ENCODE results near the gene LGALS8. TPM values are rescaled to one million over a fixed set of nuclear protein-coding genes. Genes with fewer than 3 reads are reported as not detected.
"Not testable (repeated sequence)": the region's sequence is repeated elsewhere in the genome, so short reads cannot be mapped to it uniquely, and the experiment has no call there.

The LGALS8 gene
- total RNA-seq, 4 donors from 2014 or later: 32.8 to 83.3 (median 51.9) TPM

DNA sequence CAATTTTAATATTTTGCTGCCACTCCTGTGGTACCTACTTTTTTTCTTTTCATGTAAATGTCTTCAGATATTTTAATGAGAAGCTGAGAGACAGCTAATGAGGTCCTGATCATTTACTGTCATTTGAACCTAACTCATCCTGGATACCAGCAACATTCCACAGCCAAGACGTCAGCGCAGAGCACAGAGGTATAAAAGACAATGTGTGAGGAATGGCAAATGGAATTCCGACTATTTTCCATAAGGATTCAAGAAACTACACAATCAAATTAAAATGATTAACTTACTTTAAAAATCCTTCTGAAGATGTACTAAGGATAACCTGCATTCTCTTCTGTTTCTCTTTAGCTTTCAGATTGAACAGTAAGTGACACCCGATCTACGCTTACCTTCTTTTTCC, 41.7 kb downstream of the LGALS8 start:
- TF ChIP-seq EP300 (IDR thresholded peaks at IDR 0.05) (no peak), POLR2AphosphoS5 (IDR thresholded peaks at IDR 0.05) (no peak), POLR2A (IDR thresholded peaks at IDR 0.05; ENCODE audit: low read depth) (no peak)
- TF ChIP-seq, protein P1, sequence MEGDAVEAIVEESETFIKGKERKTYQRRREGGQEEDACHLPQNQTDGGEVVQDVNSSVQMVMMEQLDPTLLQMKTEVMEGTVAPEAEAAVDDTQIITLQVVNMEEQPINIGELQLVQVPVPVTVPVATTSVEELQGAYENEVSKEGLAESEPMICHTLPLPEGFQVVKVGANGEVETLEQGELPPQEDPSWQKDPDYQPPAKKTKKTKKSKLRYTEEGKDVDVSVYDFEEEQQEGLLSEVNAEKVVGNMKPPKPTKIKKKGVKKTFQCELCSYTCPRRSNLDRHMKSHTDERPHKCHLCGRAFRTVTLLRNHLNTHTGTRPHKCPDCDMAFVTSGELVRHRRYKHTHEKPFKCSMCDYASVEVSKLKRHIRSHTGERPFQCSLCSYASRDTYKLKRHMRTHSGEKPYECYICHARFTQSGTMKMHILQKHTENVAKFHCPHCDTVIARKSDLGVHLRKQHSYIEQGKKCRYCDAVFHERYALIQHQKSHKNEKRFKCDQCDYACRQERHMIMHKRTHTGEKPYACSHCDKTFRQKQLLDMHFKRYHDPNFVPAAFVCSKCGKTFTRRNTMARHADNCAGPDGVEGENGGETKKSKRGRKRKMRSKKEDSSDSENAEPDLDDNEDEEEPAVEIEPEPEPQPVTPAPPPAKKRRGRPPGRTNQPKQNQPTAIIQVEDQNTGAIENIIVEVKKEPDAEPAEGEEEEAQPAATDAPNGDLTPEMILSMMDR (IDR thresholded peaks at IDR 0.05): no peak
- 86% methylated on average over 5 of the region's 5 CpGs for WGBS
- DNase-seq (ENCODE audit: extremely low spot score): no peak
- Histone ChIP-seq H3K27ac (replicated peaks in 1 of 4) (no peak overlapping the region), H3K4me1 (no peaks in the 10 kb centered on the region), H3K27me3 (no peaks in the 10 kb centered on the region), H3K4me3 (no peak overlapping the region), H3K9me3 (no peaks in the 10 kb centered on the region), H3K36me3 (peaks cover 61 to 100% (median 81%) of the 10 kb centered on the region in 4 donors)
- intact Hi-C loops (cut with DNase I): no loop called here

DNA sequence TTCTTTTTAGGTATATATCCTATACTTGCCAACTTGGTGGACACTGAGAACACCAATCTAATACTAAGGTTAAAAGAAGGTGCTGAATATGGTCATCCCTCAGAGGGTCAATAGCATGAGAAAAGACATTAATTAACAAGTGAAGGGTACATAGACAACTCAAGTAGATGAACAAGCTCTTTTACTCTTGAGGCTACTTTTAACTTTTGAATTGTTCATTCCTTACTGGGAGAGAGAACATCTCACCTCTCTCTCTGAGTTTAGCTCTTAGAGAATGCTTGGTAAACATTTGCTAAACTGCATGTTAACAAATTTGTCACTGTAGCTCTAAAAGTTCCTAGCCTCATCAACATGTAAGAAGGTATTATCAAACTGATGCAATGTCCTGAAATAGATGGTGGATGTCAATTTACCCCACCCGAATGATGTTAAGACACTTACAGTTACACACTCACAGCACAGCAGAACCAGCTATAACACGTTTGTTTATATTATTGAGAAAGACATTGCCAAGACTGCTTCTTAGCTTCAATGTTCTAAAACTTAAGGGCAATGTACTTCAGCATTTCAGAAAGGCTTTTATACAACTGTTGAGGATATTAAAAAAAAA, 44.6 kb downstream of the LGALS8 start:
- Histone ChIP-seq H3K27ac (replicated peaks in 1 of 4) (no peak overlapping the region), H3K4me3 (no peak overlapping the region), H3K27me3 (no peaks in the 10 kb centered on the region), H3K4me1 (no peaks in the 10 kb centered on the region), H3K36me3 (peaks cover 82 to 100% (median 96%) of the 10 kb centered on the region in 4 donors), H3K9me3 (no peaks in the 10 kb centered on the region)
- intact Hi-C loops (cut with DNase I): no loop called here
- WGBS: 73% methylated on average over 2 of the region's 2 CpGs
- DNase-seq (ENCODE audit: extremely low spot score): no peak
- TF ChIP-seq POLR2AphosphoS5 (IDR thresholded peaks at IDR 0.05) (no peak), POLR2A (IDR thresholded peaks at IDR 0.05; ENCODE audit: low read depth) (no peak), EP300 (IDR thresholded peaks at IDR 0.05) (no peak)
- TF ChIP-seq, protein P1 (IDR thresholded peaks at IDR 0.05): no peak

DNA sequence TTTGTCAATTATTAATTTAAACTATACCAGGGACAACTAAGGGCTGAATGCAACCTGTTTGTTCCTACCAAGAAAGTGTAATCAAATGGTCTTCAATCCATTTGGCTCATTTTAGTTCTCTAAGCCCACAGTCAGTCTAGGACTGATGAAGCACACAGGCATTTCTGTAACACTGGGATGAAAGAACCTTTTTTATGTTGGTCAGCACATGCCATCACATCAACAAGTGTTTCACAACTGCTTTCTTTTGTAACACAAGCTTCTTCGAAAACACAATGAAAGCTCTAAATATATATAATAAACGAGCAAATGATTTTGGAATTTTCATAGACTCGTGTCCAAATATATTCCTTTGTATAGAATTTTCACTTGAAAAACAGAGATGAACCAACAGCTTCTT, 51.7 kb downstream of the LGALS8 start:
- peaks cover 55 to 99% (median 79%) of the 10 kb centered on the region in 4 donors for H3K36me3 ChIP-seq
- intact Hi-C loops (cut with DNase I): no loop called here
- TF ChIP-seq POLR2A (IDR thresholded peaks at IDR 0.05; ENCODE audit: low read depth) (no peak), POLR2AphosphoS5 (IDR thresholded peaks at IDR 0.05) (no peak), EP300 (IDR thresholded peaks at IDR 0.05) (no peak)
- TF ChIP-seq, protein P1 (IDR thresholded peaks at IDR 0.05): no peak
- no peaks in the 10 kb centered on the region for H3K4me1 ChIP-seq
- no peaks in the 10 kb centered on the region for H3K27me3 ChIP-seq
- H3K27ac ChIP-seq (replicated peaks in 1 of 4): no peak overlapping the region
- DNase-seq (ENCODE audit: extremely low spot score): no peak
- no peaks in the 10 kb centered on the region for H3K9me3 ChIP-seq
- no peak overlapping the region for H3K4me3 ChIP-seq
- WGBS: 87% methylated on average over 3 of the region's 3 CpGs

DNA sequence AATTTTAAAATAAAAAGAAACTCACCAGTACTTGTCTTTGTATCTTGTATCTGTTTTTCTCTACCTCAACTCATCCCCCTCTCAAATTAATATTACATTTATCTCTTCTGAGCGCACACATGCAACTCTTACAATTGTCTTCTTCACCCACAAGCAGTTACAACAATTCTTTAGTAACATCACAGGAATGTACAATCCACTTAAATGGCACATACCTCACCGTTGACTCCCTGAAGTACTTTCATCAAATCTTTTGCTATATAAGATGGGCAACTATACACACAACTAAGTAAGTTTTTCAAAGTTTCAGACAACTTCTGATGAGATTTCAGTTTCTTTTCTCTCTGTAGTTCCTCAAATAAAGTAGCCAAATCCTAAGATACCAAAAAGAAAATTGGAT, 52.2 kb downstream of the LGALS8 start:
- intact Hi-C loops (cut with DNase I): no loop called here
- 65% methylated on average over 2 of the region's 2 CpGs for WGBS
- H3K36me3 ChIP-seq: peaks cover 52 to 99% (median 79%) of the 10 kb centered on the region in 4 donors

DNA sequence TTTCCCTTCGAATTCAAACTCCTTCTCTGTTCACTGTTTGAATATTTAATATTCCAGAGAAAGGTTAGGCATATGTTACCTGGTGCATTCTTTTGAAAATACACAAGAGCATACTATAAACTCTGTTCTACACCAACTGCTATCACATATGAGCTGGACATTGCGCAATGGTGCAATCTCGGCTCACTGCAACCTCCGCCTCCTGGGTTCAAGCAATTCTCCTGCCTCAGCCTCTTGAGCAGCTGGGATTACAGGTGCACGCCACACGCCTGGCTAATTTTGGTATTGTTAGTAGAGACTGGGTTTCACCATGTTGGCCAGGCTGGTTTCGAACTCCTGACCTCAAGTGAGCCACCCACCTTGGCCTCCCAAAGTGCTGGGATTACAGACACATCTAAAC, 53.3 kb downstream of the LGALS8 start:
- peaks cover 52 to 99% (median 79%) of the 10 kb centered on the region in 4 donors for H3K36me3 ChIP-seq
- H3K4me3 ChIP-seq; intact Hi-C loops (cut with DNase I); H3K4me1 ChIP-seq; DNase-seq (ENCODE audit: extremely low spot score); H3K27me3 ChIP-seq; H3K27ac ChIP-seq (replicated peaks in 1 of 4); H3K9me3 ChIP-seq: not testable (repeated sequence)
- 91% methylated on average over 7 of the region's 7 CpGs for WGBS

More for the DNA sequence above, 52.2 kb downstream of the LGALS8 start:
- DNase-seq (ENCODE audit: extremely low spot score): no peak
- H3K9me3 ChIP-seq: no peaks in the 10 kb centered on the region
- H3K27ac ChIP-seq (replicated peaks in 1 of 4): no peak overlapping the region
- no peaks in the 10 kb centered on the region for H3K27me3 ChIP-seq
- no peaks in the 10 kb centered on the region for H3K4me1 ChIP-seq
- TF ChIP-seq EP300 (IDR thresholded peaks at IDR 0.05): no peak
- TF ChIP-seq POLR2AphosphoS5 (IDR thresholded peaks at IDR 0.05): no peak
- no peak for TF ChIP-seq POLR2A (IDR thresholded peaks at IDR 0.05; ENCODE audit: low read depth)
- TF ChIP-seq, protein P1 (IDR thresholded peaks at IDR 0.05): no peak
- no peak overlapping the region for H3K4me3 ChIP-seq

Data from esophagus muscularis mucosa (tissue), 4 donors.